Right lobe of liver (tissue), 4 donors: Measurements from ENCODE around the gene COMT.

Source experiments
- CTCF ChIP-seq, 4 donors: fragments of 200-600 bp in 3 of 4; fragments of 450-650 bp in 1 of 4; IDR thresholded peaks; one replicate each; pipeline versions ENCODE4 v1.5.1 to v1.8.0; 2016 to 2022; ENCODE audit warnings: antibody characterized with exemption in 4 of 4, mild to moderate bottlenecking in 2 of 4
- POLR2A ChIP-seq: fragments of 450-650 bp; IDR thresholded peaks from one replicate; pipeline ENCODE4 v1.6.1; 2017; ENCODE audit warnings: antibody characterized with exemption, mild to moderate bottlenecking
- donor health status: DM: no; HTN: no; CAD: no.
- donor health status: DM: no; HTN: no; CAD: no.
- donor health status: DM: no; HTN: yes; CAD: no.

GRCh38 chr22:19975707-19976035 is 34.1 kb downstream of the COMT start:
- TF ChIP-seq CTCF (IDR thresholded peaks at IDR 0.05) (no peak), POLR2A (no peak)
